ENCODE measurements around the gene CYP46A1.

The CYP46A1 gene

DNA sequence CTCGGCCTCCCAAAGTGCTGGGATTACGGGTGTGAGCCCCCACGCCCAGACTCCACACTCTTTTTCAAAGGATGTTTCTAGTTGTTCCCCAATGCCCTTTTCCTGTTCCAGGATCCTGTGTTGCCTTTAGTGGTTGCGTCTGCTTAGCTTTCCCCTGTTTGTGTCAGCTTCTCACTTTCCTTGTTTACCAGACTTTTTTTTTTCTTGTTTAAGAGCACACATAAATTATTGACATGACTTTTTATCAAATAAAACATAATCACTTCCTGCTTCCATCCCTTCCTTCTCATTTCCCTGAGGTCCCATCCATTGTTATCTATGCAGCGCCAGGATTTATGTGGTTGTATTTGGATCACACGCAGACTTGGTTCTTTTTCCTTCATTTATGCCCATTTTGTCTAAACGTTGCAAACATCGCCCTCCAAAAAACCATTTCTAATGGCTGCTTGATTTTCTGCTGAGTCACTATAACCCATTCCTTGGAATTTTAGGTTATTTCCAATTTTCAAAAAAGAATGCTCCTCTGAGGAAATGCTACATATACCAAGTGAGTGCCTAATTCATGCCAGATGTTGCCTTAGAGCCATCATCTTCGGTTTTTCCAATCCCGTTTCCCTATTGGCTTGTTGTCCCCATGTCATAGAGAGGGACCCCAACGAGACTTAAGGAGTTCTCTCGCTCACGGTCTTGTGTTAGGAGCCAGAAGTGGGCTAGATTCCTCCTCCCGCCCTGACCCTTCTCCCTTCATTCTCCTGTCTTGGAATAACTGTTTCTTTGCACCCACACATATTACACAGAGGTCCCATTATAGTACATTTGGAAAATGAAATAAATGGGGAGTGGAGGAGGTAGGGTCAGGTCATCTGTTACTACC lies 13.5 kb upstream of the CYP46A1 start:
- no peak for TF ChIP-seq CTCF (IDR thresholded peaks at IDR 0.05; ENCODE audit: insufficient read depth, low read length, missing control alignments)
- H3K4me3 ChIP-seq (ENCODE audit: low read depth, low read length): no peak overlapping the region
- CTCF ChIA-PET: interaction anchor here (0.9 to 2.2 kb wide), 2 partner anchors 10 to 13 kb away, joined by 3 to 6 read pairs; partner anchors contain the start of gene CYP46A1

DNA sequence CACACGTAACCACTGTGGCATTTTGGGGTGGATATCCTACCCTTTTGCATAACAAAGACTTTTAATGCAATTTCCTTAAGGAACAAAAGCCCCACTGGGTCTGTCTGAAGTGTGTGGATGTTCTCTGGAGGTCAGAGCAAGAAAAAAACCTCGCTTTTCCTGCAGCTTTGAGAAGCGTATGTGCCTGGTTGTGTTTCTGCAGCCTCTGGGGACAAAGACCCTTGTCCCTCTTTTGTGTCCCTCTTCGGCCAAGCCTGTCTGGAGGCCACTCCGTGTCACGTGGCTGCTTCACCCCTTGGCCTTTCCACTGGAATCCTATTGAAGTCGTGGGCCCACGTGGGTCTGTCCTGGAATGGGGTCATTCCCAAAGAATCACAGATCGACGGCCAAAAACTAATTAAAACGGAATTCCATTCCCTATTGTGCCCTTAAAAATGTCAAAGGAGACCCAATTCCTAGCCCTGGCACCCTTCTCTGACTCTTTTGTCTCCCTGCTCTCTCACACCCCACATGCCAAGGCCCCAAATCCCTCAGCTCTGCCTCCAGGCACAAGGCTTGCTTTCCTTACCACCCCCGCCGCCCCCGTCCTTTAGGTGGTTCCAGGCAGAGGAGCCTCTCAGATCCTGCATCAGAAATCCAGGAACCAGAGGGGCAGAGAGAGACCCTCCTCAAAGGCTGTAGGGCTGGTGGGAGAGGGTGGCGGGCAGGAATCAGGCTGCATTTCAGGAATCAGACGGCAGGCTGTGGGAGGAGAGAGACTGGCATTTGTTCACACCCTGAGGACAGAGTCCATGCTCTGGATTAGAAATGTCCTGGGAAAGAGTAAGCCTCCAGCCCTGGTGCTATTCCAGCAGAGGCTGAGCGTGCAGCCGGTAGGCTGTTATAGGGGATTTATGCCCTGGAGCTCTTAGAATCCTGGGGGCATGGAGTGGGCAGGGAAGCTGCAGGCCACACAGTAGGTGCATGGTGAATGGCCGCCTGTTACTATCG lies 12.6 kb upstream of the CYP46A1 start:
- no peak for TF ChIP-seq CTCF (IDR thresholded peaks at IDR 0.05; ENCODE audit: insufficient read depth, low read length, missing control alignments)
- ChIA-PET CTCF (interaction anchor here (0.8 to 2.2 kb wide), 3 partner anchors 9 to 227 kb away, joined by 4 to 6 read pairs (median 5); no protein-coding TSS in a partner anchor), POLR2A (no interaction called here)
- no peak overlapping the region for H3K4me3 ChIP-seq (ENCODE audit: low read depth, low read length)
- DNase-seq (ENCODE audit: low read depth, low spot score): no peak

More for the DNA sequence above, 13.5 kb upstream of the CYP46A1 start:
- no peak for DNase-seq (ENCODE audit: low read depth, low spot score)
- POLR2A ChIA-PET: interaction anchor here (1.1 kb wide), 1 partner anchor 16 kb away, joined by 3 read pairs; no protein-coding TSS in a partner anchor

DNA sequence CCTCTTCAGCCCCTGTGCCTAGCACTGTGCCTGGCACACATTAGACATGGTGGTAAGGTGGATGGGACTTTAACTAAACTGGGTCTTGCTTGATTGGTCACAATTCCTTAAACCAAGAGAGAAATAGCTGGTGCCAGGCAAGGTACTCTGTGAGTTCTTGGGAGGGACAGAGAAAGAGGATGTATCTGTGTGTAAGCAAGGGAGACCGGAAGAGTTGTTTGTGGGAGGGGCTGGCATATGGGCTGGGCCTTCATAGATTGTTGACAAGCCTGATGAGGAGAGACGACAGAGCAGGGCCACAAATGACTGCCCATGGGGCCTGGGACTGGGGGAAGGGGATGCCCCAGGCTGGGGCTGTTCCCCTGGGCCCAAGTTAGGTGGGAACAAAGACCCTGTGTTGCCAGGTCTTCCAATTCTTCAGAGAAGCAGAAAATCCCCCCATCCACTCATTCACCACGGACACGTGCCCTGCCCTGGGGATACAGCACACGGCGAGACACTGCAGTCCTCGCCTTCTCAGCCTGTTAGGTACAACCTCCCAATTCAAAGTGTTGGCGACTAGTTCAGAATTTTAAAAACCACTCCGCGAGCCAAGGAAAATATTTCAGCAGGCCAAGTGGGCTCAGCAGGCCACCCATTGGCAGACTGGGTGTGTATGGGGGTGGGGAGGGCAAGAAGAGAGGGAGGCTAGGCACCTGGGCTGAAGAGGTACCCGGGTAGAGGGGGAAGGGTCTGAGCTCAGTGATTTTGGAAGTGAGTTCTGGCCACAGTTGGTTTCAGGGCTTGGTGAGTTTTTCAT lies 11.4 kb upstream of the CYP46A1 start:
- ChIA-PET CTCF (interaction anchor here (0.8 to 1.4 kb wide), 3 partner anchors 9 to 226 kb away, joined by 4 to 5 read pairs (median 4); no protein-coding TSS in a partner anchor), POLR2A (no interaction called here)
- no peak for DNase-seq (ENCODE audit: low read depth, low spot score)
- TF ChIP-seq CTCF (IDR thresholded peaks at IDR 0.05; ENCODE audit: insufficient read depth, low read length, missing control alignments): no peak
- no peak overlapping the region for H3K4me3 ChIP-seq (ENCODE audit: low read depth, low read length)

- ChIA-PET CTCF (interaction anchor here (1.0 to 1.4 kb wide), 2 partner anchors 9 to 17 kb away, joined by 4 to 5 read pairs; no protein-coding TSS in a partner anchor), POLR2A (no interaction called here)
- no peak for TF ChIP-seq CTCF (IDR thresholded peaks at IDR 0.05; ENCODE audit: insufficient read depth, low read length, missing control alignments)
- H3K4me3 ChIP-seq (ENCODE audit: low read depth, low read length): no peak overlapping the region
- DNase-seq (ENCODE audit: low read depth, low spot score): no peak
These were observed 10.6 kb upstream of the CYP46A1 start for GRCh38 chr14:99673305-99674063.

DNA sequence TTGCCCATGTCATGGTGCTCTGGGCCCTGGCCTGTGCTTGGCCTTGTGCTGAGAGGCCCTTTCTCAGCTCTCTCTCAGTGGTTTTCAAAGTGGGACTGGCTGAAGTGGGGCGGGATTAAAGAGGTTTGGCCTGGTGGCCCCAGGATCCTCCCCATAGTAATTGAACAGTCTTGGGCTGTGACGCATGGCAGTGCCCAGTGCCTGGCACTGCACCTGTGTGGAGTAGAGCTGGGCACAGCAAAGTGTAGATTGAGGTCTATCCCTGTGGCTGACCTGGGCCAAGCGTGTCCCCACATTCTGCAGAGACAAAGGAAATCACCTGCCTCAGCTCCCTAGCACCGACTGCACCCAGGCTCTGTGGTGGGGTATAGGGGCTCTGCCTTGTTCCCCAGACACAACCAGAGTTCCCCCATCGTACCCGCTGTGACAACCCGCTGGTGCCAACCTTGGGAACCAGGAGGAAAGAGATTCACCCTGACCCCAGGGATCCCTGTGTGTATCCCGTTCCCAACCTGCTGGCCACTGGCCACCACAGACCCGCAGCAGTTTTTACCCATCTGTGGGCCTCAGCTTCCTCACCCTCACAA lies 9.9 kb upstream of the CYP46A1 start:
- H3K4me3 ChIP-seq (ENCODE audit: low read depth, low read length): no peak overlapping the region
- TF ChIP-seq CTCF (IDR thresholded peaks at IDR 0.05; ENCODE audit: insufficient read depth, low read length, missing control alignments): no peak
- DNase-seq (ENCODE audit: low read depth, low spot score): no peak
- CTCF ChIA-PET: interaction anchor here (1.0 kb wide), 1 partner anchor 10 kb away, joined by 3 read pairs; the partner anchor contains the start of gene CYP46A1
- POLR2A ChIA-PET: no interaction called here

Data from AG04449 (cell line).